IPS-18c (cell line): ENCODE results near the gene NGFR.

Experiments
- H3K4me3 ChIP-seq: 2 replicates; pipeline ENCODE4 v1.7.0; 2013; ENCODE audit warnings: low read depth, mild to moderate bottlenecking, low read length, moderate library complexity; ENCODE audit not compliant: insufficient read depth
- H3K9me3 ChIP-seq: one replicate; pipeline ENCODE4 v1.6.1; 2013; ENCODE audit warnings: mild to moderate bottlenecking, low read length, moderate library complexity; ENCODE audit not compliant: control insufficient read depth, insufficient read depth

The NGFR gene, protein sequence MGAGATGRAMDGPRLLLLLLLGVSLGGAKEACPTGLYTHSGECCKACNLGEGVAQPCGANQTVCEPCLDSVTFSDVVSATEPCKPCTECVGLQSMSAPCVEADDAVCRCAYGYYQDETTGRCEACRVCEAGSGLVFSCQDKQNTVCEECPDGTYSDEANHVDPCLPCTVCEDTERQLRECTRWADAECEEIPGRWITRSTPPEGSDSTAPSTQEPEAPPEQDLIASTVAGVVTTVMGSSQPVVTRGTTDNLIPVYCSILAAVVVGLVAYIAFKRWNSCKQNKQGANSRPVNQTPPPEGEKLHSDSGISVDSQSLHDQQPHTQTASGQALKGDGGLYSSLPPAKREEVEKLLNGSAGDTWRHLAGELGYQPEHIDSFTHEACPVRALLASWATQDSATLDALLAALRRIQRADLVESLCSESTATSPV

GRCh38 chr17:49494986-49495841, at the start of gene NGFR:
Gene NGFR, plus strand, starts transcription at chr17:49495293. Its CDS starts 125 bp downstream, at chr17:49495418.
- H3K4me3 ChIP-seq, result peak within 1 kb of the TSS; percentile 69
- no peaks in the 10 kb centered on the region for H3K9me3 ChIP-seq

GRCh38 chr17:49445591-49445990, 49.5 kb upstream of the NGFR start:
- no peak overlapping the region for H3K4me3 ChIP-seq
- H3K9me3 ChIP-seq, result peaks cover 2% of the 10 kb centered on the region

DNA sequence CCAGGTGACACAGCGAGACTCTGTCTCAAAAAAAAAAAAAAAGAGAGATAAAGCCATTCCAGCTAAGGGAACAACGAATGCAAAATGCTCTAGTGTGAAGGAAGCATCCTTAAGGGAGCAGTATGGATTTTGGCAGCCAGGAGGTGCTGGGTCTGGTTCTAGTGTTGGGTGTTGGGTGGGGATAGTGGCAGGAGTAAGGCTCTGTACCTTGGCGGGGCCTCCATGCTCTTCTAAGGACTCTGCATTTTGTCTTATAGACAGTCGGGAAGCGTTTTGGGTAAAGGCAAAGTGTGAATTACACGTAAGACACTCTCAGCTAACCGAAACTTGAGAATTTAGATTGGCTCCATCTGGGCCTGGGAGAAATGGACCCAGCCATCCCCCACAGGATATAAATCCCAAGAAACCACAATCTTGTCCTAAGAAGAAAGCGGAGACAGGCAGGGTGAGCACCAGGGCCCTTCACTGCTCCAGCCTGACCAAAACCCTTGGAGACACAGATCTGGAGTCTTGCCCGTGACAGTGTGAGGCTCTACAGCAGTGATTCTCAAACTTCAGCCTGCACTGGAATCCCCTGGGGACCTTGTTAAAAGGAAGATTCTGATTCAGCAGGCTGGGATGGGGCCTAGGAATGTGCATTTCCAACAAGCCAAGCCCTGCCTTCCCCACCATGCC, 47.3 kb upstream of the NGFR start:
- Histone ChIP-seq H3K4me3 (no peak overlapping the region), H3K9me3 (peaks cover under 1% of the 10 kb centered on the region)

DNA sequence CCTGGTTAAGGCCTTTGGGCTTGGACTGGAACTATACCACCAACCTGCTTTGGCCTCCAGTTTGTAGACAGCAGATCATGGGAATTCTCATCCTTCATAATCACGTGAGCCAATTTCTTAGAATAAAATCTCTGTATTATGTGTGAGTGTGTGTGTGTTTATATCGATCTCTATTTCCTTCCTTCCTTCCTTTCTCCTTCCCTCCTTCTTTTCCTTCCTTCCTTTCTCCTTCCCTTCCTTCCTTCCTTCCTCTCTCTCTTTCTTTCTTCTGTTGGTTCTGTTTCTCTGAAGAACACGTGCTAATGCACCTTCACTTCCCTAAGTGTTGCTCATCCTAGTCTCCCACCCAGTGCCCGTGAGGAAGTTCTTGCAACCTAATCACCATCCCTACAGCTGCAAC, 44.9 kb upstream of the NGFR start:
- Histone ChIP-seq H3K4me3 (no peak overlapping the region), H3K9me3 (no peaks in the 10 kb centered on the region)

DNA sequence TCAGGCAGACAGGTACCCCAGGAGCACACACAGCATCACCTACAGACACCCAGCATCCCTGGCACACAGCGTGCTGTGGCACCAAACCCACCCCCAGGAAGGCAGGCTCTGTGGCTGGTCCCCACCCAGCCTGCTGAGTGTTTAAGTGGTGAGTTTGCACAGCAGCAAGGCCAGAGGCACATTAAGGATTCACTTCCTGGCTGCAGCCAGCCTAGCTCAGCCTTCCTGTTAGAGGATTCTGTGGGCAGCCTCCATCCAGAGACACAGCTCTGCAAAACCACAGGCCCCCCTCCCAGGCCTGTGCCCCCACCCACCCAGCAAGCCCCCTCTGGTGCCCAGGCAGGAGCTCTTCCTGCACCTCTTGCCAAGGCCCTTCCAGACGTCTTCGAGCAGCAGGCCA, 44.4 kb upstream of the NGFR start:
- H3K4me3 ChIP-seq, result no peak overlapping the region
- H3K9me3 ChIP-seq, result no peaks in the 10 kb centered on the region

DNA sequence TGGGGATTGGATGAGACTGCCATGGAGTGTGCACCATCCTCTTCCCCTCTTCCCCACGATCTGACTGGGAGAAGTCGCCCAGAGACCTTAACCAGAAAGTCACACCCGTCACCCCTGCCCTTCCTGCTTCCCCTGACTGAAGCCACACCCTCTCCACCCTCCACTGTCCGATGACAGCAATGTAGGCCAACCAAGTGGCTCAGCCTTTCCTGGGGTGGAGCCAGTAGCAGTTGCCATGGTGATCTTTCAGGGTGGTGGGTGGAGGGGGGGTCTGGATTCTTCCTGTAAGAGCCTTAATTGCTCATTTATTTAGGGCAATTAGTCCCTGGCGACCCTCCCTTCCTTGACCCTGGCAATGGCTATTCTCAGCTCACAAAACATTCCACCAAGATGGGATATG, 42.9 kb upstream of the NGFR start:
- no peaks in the 10 kb centered on the region for H3K9me3 ChIP-seq

DNA sequence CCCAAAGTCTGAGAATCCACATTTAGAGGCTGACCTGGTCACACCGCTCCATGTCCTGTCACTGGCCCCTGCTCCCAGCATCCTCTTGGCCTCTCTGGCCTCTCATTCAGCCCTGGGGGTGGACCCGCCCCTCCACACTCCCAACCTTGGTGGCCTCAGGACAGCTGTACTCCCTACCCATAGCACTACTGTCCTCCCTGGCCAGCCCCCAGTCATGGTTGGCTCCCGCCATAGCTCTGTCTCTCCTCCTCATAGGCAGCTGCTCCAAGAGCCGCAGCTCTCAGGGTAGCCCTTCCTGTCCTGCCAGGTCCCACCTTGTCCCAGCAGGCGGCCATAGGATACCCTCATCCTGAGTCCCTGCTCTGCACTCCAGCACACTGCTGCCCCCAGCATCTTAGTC, 42.4 kb upstream of the NGFR start:
- no peaks in the 10 kb centered on the region for H3K9me3 ChIP-seq
- no peak overlapping the region for H3K4me3 ChIP-seq

More for the DNA sequence above, 42.9 kb upstream of the NGFR start:
- no peak overlapping the region for H3K4me3 ChIP-seq

- Histone ChIP-seq H3K9me3 (no peaks in the 10 kb centered on the region), H3K4me3 (no peak overlapping the region)
Measured at GRCh38 chr17:49454050-49454449, 41.0 kb upstream of the NGFR start.

DNA sequence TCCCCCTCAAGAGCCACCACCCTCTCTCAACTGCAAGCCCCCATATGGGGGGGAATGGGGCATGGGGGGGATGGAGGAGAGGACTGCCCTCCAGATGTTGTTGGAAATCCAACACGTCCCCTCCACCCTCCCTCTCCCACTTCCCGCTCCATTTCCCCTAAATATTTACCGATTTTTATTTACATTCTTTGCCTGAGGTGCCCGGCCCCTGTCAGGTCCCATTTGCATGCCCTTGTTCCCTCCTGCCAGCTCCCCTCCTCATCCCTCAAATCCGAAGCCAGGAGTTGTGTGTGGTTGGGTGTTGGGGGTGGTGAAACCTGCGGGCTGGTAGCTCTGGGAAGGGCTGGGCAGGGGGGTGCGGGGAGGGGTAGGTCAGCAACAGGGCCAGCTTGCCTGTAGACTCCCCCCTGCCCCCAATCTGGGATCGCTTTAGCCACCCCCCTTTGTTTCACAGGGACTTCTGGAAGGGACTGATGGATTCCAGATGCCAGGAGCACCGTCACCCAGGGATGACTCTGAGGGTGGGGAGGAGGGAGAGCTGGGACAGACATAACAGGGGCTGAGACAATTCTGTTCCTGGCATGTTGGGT, 39.7 kb upstream of the NGFR start:
- no peak overlapping the region for H3K4me3 ChIP-seq

GRCh38 chr17:49456183-49456965, 38.7 kb upstream of the NGFR start:
- H3K4me3 ChIP-seq, result no peak overlapping the region

More for the DNA sequence above, 39.7 kb upstream of the NGFR start:
- no peaks in the 10 kb centered on the region for H3K9me3 ChIP-seq

DNA sequence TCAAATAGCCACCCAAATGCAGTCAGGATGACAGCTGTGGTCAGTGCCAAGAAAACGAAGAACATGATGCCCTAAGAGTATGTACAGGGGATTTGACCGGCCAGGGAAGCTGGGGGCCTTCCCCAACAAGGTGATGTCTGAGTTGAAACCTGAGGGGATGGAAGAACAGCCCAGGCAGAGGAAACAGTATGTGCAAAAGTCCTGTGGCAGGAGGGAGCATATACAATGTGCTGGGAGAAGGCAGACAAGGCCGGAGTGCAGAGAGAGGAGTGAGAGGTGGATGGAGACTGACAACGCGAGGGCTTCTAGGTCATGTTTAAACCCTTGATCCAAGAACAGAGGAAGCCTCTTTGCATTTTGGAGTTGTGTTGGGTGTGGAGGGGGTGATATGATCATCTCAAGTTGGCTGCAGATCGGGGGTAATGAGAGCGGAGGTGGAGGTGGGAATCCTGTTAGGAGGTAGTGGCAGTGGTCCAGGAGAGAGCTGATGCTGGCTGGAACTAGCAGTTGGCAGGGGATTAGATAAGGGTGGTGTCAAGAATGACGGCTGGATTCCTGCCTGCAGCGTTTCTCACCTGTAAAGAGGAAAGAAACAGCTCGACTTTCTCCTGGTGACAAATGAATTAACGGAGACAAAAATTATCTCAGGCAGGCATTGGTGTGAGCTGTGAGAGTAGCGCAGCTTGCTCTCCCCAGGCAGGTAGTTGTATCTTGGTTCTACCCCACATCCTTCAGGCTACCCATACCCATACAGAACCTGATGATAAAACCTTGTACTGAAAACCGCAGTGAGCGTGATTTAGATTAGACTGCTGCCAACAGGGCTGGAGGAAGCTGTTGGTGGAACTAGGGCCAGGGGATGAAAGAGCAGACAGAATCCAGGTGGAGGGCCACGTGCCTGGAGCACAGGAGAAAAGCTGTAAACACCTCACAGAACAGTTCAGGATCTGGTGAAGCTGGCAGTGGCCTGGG, 37.2 kb upstream of the NGFR start:
- no peaks in the 10 kb centered on the region for H3K9me3 ChIP-seq
- no peak overlapping the region for H3K4me3 ChIP-seq

More at GRCh38 chr17:49456183-49456965, 38.7 kb upstream of the NGFR start:
- H3K9me3 ChIP-seq, result no peaks in the 10 kb centered on the region

DNA sequence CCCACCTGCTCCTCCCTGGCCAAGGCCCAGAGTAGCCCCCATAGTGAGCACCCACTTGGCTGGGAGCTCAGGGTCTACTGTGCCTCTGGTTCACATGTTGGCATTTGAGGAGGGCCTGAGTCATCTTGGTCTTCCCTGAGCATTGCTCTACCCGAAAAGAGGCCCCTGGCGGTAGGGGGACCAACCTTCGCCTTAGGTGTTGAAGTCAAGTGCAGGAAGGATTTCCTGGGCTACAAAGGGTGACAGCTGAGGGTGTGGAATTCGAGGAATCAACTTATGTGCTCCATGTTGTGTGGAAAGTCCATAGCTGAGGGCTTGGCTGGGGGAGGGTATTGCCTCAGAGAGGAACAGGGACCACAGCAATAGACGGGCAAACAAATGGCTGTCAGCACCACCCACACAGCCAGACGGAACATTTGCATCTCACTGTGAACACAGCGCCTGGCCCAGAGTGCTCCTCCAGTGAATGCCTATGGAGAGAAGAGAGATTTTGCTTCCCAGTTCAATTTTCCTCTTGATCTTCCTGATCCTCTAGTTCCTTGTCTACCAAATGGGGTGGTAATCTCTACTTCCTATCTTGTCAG, 35.6 kb upstream of the NGFR start:
- H3K4me3 ChIP-seq, result 0 out of 2 replicates have a peak overlapping the region, but pooled peaks have one; percentile 11
- no peaks in the 10 kb centered on the region for H3K9me3 ChIP-seq

GRCh38 chr17:49460401-49460800, 34.7 kb upstream of the NGFR start:
- Histone ChIP-seq H3K4me3 (no peak overlapping the region), H3K9me3 (no peaks in the 10 kb centered on the region)

GRCh38 chr17:49461580-49461979, 33.5 kb upstream of the NGFR start:
- Histone ChIP-seq H3K9me3 (peaks cover 3% of the 10 kb centered on the region), H3K4me3 (no peak overlapping the region)

DNA sequence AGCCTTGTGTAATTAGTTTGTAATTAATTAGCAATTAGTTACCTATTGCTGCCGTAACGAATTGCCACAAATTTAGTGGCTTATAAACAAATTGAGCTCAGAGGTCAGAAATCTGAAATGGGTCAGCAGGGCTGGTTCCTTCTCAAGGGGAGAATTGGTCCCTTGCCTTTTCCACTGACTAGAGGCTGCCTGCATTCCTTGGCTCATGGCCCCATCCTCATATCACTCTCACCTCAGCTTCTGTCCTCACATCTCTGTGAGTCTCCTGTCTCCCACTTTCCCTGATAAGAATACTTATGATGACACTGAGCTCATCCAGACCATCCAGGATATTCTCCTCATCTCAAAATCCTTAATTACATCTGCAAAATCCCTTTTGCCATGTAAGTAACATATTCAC, 31.0 kb upstream of the NGFR start:
- peaks cover 3% of the 10 kb centered on the region for H3K9me3 ChIP-seq
- H3K4me3 ChIP-seq, result no peak overlapping the region
